ENCODE measurements around the gene SH2D6.

SH2D6 gene

GRCh38 chr2:85410584-85411404, 7.7 kb upstream of the SH2D6 start:
- POLR2A ChIA-PET: no interaction called here

GRCh38 chr2:85411405-85411748, 7.1 kb upstream of the SH2D6 start:
- CTCF ChIA-PET: interaction anchor here (0.7 to 1.4 kb wide), 2 partner anchors 18 to 141 kb away, joined by 3 to 4 read pairs; no protein-coding TSS in a partner anchor
- Histone ChIP-seq H3K9me3 (ENCODE audit: control insufficient read depth, insufficient read depth, low read depth, low read length) (no peaks in the 10 kb centered on the region), H3K27ac (ENCODE audit: extremely low read depth, low read depth, low read length) (no peak overlapping the region), H3K4me3 (ENCODE audit: low read depth, low read length) (no peak overlapping the region), H3K36me3 (ENCODE audit: control insufficient read depth in 2 of 2, insufficient read depth in 1 of 2, low read length in 2 of 2) (no peaks in the 10 kb centered on the region), H3K4me1 (ENCODE audit: control insufficient read depth, insufficient read depth, low read length) (no peaks in the 10 kb centered on the region; the same call in 1 of the 2 replicates)
- POLR2A ChIA-PET: no interaction called here
- TF ChIP-seq ZNF654 (tag by site-specific recombination; IDR thresholded peaks at IDR 0.05; ENCODE audit: low read depth) (no peak), SCRT2 (tag by site-specific recombination; IDR thresholded peaks at IDR 0.05) (no peak), ZNF629 (tag by site-specific recombination; IDR thresholded peaks at IDR 0.05) (no peak), ZNF518A (tag by site-specific recombination; conservative IDR thresholded peaks at IDR 0.05; ENCODE audit: low read depth) (no peak), ZNF529 (tag by site-specific recombination; IDR thresholded peaks at IDR 0.05; ENCODE audit: insufficient replicate concordance) (no peak), ZNF776 (tag by site-specific recombination; IDR thresholded peaks at IDR 0.05; ENCODE audit: borderline replicate concordance) (no peak), ZSCAN23 (tag by site-specific recombination; IDR thresholded peaks at IDR 0.05) (no peak), RBAK (tag by site-specific recombination; IDR thresholded peaks at IDR 0.05) (no peak), ZNF350 (tag by site-specific recombination; IDR thresholded peaks at IDR 0.05) (no peak), SALL2 (tag by site-specific recombination; IDR thresholded peaks at IDR 0.05; ENCODE audit: borderline replicate concordance) (no peak)
- TF ChIP-seq, protein P1, sequence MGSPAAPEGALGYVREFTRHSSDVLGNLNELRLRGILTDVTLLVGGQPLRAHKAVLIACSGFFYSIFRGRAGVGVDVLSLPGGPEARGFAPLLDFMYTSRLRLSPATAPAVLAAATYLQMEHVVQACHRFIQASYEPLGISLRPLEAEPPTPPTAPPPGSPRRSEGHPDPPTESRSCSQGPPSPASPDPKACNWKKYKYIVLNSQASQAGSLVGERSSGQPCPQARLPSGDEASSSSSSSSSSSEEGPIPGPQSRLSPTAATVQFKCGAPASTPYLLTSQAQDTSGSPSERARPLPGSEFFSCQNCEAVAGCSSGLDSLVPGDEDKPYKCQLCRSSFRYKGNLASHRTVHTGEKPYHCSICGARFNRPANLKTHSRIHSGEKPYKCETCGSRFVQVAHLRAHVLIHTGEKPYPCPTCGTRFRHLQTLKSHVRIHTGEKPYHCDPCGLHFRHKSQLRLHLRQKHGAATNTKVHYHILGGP (tag by site-specific recombination; IDR thresholded peaks at IDR 0.05): no peak
- TF ChIP-seq, protein P2, sequence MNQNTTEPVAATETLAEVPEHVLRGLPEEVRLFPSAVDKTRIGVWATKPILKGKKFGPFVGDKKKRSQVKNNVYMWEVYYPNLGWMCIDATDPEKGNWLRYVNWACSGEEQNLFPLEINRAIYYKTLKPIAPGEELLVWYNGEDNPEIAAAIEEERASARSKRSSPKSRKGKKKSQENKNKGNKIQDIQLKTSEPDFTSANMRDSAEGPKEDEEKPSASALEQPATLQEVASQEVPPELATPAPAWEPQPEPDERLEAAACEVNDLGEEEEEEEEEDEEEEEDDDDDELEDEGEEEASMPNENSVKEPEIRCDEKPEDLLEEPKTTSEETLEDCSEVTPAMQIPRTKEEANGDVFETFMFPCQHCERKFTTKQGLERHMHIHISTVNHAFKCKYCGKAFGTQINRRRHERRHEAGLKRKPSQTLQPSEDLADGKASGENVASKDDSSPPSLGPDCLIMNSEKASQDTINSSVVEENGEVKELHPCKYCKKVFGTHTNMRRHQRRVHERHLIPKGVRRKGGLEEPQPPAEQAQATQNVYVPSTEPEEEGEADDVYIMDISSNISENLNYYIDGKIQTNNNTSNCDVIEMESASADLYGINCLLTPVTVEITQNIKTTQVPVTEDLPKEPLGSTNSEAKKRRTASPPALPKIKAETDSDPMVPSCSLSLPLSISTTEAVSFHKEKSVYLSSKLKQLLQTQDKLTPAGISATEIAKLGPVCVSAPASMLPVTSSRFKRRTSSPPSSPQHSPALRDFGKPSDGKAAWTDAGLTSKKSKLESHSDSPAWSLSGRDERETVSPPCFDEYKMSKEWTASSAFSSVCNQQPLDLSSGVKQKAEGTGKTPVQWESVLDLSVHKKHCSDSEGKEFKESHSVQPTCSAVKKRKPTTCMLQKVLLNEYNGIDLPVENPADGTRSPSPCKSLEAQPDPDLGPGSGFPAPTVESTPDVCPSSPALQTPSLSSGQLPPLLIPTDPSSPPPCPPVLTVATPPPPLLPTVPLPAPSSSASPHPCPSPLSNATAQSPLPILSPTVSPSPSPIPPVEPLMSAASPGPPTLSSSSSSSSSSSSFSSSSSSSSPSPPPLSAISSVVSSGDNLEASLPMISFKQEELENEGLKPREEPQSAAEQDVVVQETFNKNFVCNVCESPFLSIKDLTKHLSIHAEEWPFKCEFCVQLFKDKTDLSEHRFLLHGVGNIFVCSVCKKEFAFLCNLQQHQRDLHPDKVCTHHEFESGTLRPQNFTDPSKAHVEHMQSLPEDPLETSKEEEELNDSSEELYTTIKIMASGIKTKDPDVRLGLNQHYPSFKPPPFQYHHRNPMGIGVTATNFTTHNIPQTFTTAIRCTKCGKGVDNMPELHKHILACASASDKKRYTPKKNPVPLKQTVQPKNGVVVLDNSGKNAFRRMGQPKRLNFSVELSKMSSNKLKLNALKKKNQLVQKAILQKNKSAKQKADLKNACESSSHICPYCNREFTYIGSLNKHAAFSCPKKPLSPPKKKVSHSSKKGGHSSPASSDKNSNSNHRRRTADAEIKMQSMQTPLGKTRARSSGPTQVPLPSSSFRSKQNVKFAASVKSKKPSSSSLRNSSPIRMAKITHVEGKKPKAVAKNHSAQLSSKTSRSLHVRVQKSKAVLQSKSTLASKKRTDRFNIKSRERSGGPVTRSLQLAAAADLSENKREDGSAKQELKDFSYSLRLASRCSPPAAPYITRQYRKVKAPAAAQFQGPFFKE (tag by site-specific recombination; IDR thresholded peaks at IDR 0.05; ENCODE audit: borderline replicate concordance): no peak
- TF ChIP-seq, protein P3, sequence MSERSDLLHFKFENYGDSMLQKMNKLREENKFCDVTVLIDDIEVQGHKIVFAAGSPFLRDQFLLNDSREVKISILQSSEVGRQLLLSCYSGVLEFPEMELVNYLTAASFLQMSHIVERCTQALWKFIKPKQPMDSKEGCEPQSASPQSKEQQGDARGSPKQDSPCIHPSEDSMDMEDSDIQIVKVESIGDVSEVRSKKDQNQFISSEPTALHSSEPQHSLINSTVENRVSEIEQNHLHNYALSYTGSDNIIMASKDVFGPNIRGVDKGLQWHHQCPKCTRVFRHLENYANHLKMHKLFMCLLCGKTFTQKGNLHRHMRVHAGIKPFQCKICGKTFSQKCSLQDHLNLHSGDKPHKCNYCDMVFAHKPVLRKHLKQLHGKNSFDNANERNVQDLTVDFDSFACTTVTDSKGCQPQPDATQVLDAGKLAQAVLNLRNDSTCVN (tag by site-specific recombination; optimal IDR thresholded peaks at IDR 0.05): no peak

More at GRCh38 chr2:85410584-85411404, 7.7 kb upstream of the SH2D6 start:
- H3K4me3 ChIP-seq (ENCODE audit: low read depth, low read length): no peak overlapping the region
- H3K9me3 ChIP-seq (ENCODE audit: control insufficient read depth, insufficient read depth, low read depth, low read length): no peaks in the 10 kb centered on the region
- CTCF ChIA-PET: interaction anchor here (0.7 to 1.4 kb wide), 2 partner anchors 18 to 141 kb away, joined by 3 to 4 read pairs; no protein-coding TSS in a partner anchor
- no peaks in the 10 kb centered on the region for H3K36me3 ChIP-seq (ENCODE audit: control insufficient read depth in 2 of 2, insufficient read depth in 1 of 2, low read length in 2 of 2)
- no peak overlapping the region for H3K27ac ChIP-seq (ENCODE audit: extremely low read depth, low read depth, low read length)
- TF ChIP-seq KLF8 (tag by site-specific recombination; IDR thresholded peaks at IDR 0.05) (no peak), KLF1 (tag by site-specific recombination; IDR thresholded peaks at IDR 0.05) (0 out of 2 replicates have a peak, but pooled peaks have one; percentile 37), ZNF621 (tag by site-specific recombination; IDR thresholded peaks at IDR 0.05) (no peak), ZNF10 (tag by site-specific recombination; IDR thresholded peaks at IDR 0.05) (no peak)
- TF ChIP-seq, protein P4, sequence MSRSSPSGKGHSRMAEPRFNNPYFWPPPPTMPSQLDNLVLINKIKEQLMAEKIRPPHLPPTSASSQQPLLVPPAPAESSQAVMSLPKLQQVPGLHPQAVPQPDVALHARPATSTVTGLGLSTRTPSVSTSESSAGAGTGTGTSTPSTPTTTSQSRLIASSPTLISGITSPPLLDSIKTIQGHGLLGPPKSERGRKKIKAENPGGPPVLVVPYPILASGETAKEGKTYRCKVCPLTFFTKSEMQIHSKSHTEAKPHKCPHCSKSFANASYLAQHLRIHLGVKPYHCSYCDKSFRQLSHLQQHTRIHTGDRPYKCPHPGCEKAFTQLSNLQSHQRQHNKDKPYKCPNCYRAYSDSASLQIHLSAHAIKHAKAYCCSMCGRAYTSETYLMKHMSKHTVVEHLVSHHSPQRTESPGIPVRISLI (tag by site-specific recombination; IDR thresholded peaks at IDR 0.05): 0 out of 2 replicates have a peak, but pooled peaks have one; percentile 48
- H3K4me1 ChIP-seq (ENCODE audit: control insufficient read depth, insufficient read depth, low read length): no peaks in the 10 kb centered on the region; the same call in 1 of the 2 replicates

Measured in HEK293 (cell line).